GM12872 (cell line): ENCODE measurements around the gene SCGB3A2.

ENCODE experiments used
- TF ChIP-seq, protein P1 (sequence below): IDR thresholded peaks from 3 replicates; pipeline ENCODE4 v1.5.1; 2011; ENCODE audit warnings: low read depth, mild to moderate bottlenecking, low read length, moderate library complexity; ENCODE audit not compliant: insufficient read depth

Gene SCGB3A2

GRCh38 chr5:147901599-147902039 lies 23.1 kb downstream of the SCGB3A2 start:
- TF ChIP-seq, protein P1, sequence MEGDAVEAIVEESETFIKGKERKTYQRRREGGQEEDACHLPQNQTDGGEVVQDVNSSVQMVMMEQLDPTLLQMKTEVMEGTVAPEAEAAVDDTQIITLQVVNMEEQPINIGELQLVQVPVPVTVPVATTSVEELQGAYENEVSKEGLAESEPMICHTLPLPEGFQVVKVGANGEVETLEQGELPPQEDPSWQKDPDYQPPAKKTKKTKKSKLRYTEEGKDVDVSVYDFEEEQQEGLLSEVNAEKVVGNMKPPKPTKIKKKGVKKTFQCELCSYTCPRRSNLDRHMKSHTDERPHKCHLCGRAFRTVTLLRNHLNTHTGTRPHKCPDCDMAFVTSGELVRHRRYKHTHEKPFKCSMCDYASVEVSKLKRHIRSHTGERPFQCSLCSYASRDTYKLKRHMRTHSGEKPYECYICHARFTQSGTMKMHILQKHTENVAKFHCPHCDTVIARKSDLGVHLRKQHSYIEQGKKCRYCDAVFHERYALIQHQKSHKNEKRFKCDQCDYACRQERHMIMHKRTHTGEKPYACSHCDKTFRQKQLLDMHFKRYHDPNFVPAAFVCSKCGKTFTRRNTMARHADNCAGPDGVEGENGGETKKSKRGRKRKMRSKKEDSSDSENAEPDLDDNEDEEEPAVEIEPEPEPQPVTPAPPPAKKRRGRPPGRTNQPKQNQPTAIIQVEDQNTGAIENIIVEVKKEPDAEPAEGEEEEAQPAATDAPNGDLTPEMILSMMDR, result no peak

- TF ChIP-seq, protein P1, result no peak
Observed at GRCh38 chr5:147902609-147903115, 24.2 kb downstream of the SCGB3A2 start.

DNA sequence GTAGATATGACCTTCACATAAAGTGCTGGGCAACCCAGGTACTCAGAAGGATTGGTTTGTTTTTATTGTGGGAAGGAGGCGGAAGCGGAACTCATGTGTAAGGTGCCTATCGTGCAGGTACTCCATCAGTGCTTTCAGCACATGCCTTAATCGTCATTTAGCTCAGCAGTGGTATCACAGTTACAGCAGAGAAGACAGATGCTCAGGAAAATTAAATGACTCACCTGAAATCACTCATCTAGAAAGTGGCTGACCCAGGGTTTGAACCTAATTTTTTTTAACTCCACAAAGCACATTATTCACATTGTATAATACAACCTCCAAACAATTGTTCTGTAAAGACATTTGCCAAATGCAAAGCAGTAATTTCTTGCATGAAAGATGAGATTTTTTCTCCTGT lies 25.6 kb downstream of the SCGB3A2 start:
- TF ChIP-seq, protein P1, result no peak

DNA sequence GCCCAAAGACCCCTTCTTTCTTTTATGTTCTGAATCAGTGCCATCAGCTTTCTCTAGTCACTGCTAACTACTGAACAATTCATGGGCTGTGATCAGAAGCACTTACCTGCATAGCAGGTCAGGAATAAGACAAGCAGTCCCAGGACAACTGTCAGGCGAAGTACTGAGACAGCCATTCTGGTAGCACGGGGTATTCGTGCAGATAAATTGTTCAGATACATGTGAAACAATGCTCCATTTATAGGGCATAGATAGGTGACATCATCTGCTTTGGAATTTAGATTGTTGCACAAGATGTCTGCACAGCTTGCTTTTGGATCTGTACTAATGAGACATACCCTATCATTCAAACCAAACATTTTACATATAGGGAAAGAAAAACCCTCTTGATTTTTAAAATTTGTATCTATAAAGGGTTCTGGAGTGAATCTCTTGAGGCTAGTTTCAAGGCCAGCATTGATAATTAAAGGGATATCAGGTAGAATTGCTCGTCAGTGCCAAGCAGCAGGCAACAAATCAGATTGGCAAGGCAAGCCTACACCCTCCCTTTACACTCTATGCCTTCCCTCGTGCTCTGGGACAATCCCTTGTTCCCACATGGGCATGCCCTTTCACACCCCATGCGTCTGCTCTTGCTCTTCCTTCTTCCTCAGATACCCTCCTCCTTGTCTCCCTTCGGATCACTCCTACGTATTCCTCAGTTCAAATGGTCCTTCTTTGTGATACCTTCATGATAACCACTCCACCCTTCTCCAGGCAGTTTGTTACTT lies 28.0 kb downstream of the SCGB3A2 start, which contains the start of gene C5orf46:
Gene C5orf46, minus strand, starts transcription at position 213 of the 770 bp plus-strand sequence. Its CDS starts 37 bp downstream, at position 176.
- TF ChIP-seq, protein P1, result no peak

- TF ChIP-seq, protein P1, result no peak
Observed at GRCh38 chr5:147911427-147911826, 32.9 kb downstream of the SCGB3A2 start.

DNA sequence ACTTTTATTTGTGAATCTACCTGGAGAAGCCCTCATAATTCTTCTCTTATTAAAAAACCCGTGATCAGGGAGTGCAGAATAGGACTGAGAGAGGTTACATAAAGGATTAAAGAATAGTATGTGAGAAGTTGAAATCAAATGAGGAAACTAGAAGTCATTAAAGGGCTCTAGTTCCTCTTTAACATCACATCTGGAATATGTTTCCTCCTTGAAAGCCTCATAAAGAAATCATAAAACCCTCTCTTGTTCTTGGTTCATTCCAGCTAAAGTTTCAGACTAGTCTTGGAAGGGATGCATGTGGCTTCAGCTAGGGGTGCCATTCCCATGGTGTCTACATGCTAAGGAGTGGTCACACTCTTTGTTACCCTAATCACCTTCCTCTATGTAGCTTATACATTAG lies 33.5 kb downstream of the SCGB3A2 start:
- TF ChIP-seq, protein P1, result no peak

GRCh38 chr5:147913786-147914185 lies 35.3 kb downstream of the SCGB3A2 start:
- TF ChIP-seq, protein P1, result no peak
